Measurements from ENCODE around the gene SPATA9. TPM values are rescaled to one million over a fixed set of nuclear protein-coding genes. Genes with fewer than 3 reads are reported as not detected.

Gene SPATA9
- total and polyA plus RNA-seq, 9 of the 15 experiments (the other 6 are each of a cell fraction or from before 2014, with no cell fraction given) = 0.16 to 5.5 (median 0.39) TPM; not detected in 3

DNA sequence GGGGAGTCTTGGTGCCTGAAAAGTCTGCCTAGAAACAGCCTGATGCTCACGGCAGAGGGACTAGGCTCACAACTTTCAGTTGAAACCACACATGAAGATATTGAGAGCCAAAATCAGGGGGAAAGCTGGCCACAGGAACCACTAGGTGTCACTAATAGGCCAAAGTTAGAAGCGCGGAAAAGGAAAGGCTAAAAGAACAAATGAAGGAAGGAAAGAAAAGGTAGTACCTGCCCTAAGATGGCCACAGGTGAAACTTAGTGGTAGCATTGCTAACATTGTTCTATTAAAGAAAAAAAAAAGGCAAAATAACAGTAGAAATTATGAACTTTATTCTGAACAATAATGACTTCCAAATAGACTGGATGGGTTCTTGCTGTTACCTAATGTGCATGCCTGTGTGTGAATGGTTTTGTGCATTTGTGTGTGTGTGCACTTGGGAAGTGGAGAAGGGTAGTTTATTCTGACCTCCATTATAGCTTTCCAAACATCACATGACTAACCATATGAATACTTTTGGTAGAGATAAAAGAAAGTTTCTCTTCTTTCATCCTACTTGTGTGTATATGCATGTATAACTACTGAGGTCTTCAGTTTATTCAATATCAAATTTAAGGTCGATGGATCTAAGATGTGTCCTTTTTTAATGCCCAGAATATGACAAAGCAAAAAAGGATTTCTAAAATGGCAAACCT, 38.3 kb downstream of the SPATA9 start (continued):
- TF ChIP-seq, protein P1, sequence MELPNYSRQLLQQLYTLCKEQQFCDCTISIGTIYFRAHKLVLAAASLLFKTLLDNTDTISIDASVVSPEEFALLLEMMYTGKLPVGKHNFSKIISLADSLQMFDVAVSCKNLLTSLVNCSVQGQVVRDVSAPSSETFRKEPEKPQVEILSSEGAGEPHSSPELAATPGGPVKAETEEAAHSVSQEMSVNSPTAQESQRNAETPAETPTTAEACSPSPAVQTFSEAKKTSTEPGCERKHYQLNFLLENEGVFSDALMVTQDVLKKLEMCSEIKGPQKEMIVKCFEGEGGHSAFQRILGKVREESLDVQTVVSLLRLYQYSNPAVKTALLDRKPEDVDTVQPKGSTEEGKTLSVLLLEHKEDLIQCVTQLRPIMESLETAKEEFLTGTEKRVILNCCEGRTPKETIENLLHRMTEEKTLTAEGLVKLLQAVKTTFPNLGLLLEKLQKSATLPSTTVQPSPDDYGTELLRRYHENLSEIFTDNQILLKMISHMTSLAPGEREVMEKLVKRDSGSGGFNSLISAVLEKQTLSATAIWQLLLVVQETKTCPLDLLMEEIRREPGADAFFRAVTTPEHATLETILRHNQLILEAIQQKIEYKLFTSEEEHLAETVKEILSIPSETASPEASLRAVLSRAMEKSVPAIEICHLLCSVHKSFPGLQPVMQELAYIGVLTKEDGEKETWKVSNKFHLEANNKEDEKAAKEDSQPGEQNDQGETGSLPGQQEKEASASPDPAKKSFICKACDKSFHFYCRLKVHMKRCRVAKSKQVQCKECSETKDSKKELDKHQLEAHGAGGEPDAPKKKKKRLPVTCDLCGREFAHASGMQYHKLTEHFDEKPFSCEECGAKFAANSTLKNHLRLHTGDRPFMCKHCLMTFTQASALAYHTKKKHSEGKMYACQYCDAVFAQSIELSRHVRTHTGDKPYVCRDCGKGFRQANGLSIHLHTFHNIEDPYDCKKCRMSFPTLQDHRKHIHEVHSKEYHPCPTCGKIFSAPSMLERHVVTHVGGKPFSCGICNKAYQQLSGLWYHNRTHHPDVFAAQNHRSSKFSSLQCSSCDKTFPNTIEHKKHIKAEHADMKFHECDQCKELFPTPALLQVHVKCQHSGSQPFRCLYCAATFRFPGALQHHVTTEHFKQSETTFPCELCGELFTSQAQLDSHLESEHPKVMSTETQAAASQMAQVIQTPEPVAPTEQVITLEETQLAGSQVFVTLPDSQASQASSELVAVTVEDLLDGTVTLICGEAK (IDR thresholded peaks at IDR 0.05) = 0 out of 2 replicates have a peak, but pooled peaks have one; percentile 17
- TF ChIP-seq, protein P1 (CRISPR knock-in tag; IDR thresholded peaks at IDR 0.05) = no peak
- peak; percentile 58; the same call in 1 of the 2 replicates for TF ChIP-seq TOE1 (IDR thresholded peaks at IDR 0.05; ENCODE audit: borderline replicate concordance)
- no peak for TF ChIP-seq TOE1 (CRISPR knock-in tag; IDR thresholded peaks at IDR 0.05; ENCODE audit: borderline replicate concordance, low read depth)
- TF ChIP-seq HNRNPK (IDR thresholded peaks at IDR 0.05; ENCODE audit: low read depth, low read length, poor library complexity, severe bottlenecking) = no peak
- no peak for TF ChIP-seq ZNF224 (CRISPR knock-in tag; IDR thresholded peaks at IDR 0.05)
- TF ChIP-seq SAFB2 (IDR thresholded peaks at IDR 0.05; ENCODE audit: borderline replicate concordance, low read depth, low read length, severe bottlenecking) = no peak
- TF ChIP-seq GABPB2 (CRISPR knock-in tag; conservative IDR thresholded peaks at IDR 0.05) = no peak
- no peak for TF ChIP-seq PURB (CRISPR knock-in tag; IDR thresholded peaks at IDR 0.05; ENCODE audit: low read depth)
- TF ChIP-seq XRCC5 (IDR thresholded peaks at IDR 0.05; ENCODE audit: low read depth, low read length) = 0 out of 2 replicates have a peak, but pooled peaks have one; percentile 35
- no peak for TF ChIP-seq PTBP1 (IDR thresholded peaks at IDR 0.05; ENCODE audit: low read depth, low read length)
- no peak for TF ChIP-seq ARHGAP35 (IDR thresholded peaks at IDR 0.05; ENCODE audit: partially characterized antibody)
- no peak for TF ChIP-seq TAF9B (IDR thresholded peaks at IDR 0.05; ENCODE audit: partially characterized antibody)
- no peak for TF ChIP-seq ZKSCAN3 (CRISPR knock-in tag; IDR thresholded peaks at IDR 0.05)
- no peak for TF ChIP-seq TFAM (CRISPR knock-in tag; conservative IDR thresholded peaks at IDR 0.05)
- TF ChIP-seq, protein P2, sequence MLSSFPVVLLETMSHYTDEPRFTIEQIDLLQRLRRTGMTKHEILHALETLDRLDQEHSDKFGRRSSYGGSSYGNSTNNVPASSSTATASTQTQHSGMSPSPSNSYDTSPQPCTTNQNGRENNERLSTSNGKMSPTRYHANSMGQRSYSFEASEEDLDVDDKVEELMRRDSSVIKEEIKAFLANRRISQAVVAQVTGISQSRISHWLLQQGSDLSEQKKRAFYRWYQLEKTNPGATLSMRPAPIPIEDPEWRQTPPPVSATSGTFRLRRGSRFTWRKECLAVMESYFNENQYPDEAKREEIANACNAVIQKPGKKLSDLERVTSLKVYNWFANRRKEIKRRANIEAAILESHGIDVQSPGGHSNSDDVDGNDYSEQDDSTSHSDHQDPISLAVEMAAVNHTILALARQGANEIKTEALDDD (IDR thresholded peaks at IDR 0.05) = no peak
- TF ChIP-seq HDAC3 (IDR thresholded peaks at IDR 0.05; ENCODE audit: borderline replicate concordance, partially characterized antibody) = no peak
- TF ChIP-seq NCOA1 (IDR thresholded peaks at IDR 0.05; ENCODE audit: low read depth) = no peak
- no peak for TF ChIP-seq ZNF766 (CRISPR knock-in tag; conservative IDR thresholded peaks at IDR 0.05)
- peak; percentile 20; the same call in 1 of the 2 replicates for TF ChIP-seq NCOR1 (IDR thresholded peaks at IDR 0.05)
